GM19238 (cell line): ENCODE measurements around the gene CRABP2.

ENCODE experiments used
- DNase-seq: peaks from one replicate; pipeline ENCODE4 v3.0.0; 2011; ENCODE audit warnings: low spot score; ENCODE audit not compliant: insufficient read length

The CRABP2 gene

GRCh38 chr1:156691665-156692440 is 13.5 kb downstream of the CRABP2 start:
- no peak for DNase-seq

DNA sequence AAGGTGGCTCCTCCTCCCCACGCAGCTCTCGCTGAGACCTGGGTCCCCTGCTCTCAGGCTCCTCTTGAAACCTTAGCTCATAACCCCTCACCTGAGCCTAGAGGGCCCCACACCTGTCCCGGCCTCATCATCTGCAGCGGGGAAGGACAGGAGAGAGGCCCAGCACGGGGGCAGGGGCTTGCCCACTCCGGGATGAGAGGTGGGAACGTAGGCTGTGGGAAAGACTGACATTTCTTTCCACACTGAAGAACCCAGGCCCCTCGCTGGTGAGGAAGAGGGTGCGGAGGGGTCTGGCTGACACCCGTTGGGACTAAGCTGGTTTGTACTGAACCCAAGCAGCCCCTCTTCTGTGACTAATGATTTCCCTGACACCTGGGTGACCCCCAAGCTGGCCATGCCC is 14.2 kb downstream of the CRABP2 start:
- DNase-seq = no peak

DNA sequence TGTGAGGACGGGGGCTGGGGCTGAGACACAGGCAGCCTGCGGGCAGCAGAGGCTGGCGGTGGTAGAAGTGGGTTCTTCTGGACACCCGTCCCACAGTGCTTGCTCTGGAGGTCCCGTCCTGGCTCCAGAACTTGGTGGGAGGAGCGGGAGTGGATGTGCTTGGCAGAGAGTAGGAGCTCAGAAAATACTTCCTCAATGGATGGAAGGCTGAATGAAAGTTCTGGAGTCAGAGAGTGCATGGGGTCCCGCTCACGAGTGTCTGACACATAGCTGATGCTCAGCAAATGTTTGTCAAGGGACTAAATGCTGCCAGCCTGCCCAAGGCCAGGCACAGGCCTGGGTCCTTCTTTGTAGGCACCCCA is 14.7 kb downstream of the CRABP2 start:
- no peak for DNase-seq

DNA sequence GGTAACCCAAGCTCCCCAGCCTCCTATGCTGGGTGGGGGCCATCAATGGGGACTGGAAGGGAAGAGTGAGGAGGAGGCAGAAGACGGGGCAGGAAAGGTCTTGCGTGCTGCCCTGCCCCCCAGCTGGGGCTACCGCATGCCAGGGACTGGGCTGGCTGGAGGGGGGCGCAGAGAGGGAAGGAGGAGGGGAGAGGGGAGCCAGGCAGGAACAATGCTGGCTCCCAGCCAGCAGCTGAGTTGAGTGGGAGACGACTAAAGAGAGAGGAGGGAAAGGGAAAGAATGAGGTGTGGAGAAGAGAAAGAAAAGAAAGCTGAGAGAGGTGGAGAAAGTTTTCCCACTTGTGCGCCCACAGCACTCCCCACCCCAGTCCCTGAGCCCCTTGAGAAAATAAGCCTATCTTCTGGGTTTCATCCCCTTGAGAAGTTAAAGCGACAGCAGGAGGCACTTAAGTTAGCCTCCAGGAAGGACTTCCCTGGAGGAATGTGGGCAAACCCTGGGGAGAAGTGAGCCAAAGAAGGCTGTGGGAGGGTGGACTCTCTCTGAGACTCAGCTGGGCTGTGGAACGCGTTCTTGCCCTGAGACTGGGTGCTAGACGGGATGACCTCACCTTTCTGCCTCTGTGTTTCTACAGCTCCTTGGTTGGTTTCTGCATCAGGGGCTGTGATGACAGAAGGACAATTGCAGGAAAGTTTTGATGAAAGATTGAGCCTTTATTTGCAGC is 15.3 kb downstream of the CRABP2 start:
- no peak for DNase-seq

DNA sequence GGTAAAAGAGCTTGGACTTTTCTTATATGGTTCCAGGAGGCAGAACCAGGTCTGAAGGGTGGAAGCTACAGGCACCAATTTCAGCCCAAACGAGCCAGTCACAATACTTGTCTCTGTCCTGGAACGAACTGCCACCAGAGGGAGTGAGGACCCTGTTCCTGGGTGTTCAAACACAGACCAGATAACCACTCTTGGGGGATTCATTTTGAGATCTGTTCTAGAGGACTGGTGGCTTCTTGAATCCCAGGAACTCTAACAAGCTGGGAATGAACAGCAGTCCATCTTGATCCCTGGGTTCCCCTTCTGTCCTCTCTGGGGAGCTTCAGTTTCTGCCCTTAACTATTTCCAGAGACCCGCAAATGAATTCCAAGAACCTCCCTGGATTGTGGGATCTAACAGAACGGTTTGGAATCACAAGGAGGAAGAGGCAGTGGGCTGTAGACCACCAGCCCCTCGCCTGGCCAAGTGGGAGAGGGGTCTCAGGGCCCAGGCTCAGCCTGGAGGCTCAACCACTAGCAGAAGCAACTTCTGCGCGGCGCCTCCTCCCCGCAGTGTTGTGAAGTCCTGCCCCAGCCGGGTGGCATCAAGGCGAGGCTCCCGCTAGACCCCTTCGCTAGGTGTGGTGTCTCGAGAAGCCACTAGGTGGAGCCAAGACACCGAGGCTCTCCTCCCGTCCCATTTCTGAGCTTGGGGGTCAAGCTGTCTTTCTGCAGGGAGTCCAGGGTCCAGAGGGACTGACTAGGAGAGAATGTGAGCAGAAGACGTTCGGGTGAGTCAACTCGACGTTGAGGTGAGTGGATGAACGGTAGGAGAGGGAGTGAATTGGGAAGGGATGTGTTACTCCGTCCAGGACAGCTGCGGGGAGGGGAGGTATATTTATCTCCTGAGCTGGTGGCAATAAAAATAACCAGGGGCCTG is 16.1 kb downstream of the CRABP2 start:
- peak; percentile 90 for DNase-seq

DNA sequence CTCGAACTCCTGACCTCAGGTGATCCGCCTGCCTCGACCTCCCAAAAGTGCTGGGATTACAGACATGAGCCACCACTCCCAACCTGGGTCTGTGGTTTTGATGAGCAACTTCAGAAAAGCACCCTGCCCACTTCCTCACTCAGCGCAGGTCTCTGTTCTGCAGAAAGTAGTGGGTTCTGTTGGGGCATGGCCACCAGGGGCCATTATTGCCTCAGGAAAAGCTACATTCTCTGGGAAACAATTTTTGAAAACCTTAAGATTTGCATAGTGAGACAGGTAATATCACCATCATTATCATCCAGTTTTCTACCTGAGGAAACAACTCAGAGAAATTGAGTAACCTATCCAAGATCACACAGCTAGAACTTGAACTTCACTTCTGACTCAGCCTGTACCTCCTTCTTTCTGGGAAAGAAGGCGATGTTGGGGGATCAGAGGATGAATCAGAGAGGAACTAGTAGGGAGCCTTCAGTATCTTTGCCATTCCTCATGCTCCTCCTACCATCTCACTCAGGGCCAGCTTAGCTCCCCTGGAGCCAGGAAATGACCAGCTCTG is 21.1 kb downstream of the CRABP2 start:
- DNase-seq = no peak

GRCh38 chr1:156682166-156682890 is 23.1 kb downstream of the CRABP2 start:
- no peak for DNase-seq

DNA sequence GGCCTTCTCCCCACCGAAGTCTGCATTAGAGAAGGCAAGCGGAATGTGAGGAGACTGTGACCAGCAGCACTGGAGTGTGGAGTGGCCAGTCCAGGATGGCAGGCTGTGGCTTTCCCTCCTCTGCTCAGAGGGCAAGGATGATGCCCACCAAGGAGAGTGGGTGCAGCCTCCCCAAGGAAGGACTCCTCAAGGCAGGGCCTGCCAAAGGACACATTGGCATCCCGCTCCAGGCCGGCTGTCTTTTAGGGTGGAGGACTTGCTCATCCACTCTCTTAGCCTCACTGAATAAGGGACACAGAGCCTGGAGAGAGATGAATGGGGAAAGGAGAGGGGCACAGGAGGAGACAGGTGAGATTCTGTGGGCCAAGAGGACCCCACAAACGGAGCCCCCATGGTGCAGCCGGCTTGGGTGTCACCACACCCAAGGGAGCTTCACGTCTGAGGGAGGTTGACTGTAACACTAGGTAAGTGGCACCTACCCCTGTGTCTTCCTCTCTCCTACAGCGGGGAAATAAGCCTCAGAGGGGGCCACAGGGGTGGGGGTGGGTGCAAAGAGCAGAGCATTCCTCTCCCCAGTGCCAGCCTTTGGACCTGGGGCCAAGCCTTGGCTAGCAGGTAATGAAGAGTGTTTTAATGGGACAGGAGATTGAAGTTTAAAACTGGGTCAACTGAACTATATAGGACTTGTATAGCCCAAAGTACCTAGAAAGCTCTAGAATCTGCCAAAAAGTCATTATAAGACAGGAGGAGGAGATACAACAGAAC is 24.0 kb downstream of the CRABP2 start:
- no peak for DNase-seq

DNA sequence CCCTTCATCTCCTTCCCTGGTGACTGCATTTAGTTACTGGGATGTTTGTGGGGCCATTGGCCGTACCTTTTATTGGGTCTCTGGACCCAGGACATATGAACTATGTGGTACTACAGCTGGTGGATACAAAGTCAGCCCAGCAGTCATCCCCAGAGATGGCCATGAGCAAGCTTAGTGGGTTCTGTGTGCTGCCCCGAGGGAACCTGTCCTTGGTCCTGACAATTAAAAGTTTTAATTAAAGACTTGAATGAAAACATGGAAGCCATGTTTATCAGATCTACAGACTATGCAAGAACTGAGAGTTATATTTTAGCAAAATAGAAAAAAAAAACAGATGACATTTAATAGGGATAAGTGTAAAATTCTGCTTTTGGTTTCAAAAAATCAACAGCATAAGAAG is 25.3 kb downstream of the CRABP2 start:
- no peak for DNase-seq

DNA sequence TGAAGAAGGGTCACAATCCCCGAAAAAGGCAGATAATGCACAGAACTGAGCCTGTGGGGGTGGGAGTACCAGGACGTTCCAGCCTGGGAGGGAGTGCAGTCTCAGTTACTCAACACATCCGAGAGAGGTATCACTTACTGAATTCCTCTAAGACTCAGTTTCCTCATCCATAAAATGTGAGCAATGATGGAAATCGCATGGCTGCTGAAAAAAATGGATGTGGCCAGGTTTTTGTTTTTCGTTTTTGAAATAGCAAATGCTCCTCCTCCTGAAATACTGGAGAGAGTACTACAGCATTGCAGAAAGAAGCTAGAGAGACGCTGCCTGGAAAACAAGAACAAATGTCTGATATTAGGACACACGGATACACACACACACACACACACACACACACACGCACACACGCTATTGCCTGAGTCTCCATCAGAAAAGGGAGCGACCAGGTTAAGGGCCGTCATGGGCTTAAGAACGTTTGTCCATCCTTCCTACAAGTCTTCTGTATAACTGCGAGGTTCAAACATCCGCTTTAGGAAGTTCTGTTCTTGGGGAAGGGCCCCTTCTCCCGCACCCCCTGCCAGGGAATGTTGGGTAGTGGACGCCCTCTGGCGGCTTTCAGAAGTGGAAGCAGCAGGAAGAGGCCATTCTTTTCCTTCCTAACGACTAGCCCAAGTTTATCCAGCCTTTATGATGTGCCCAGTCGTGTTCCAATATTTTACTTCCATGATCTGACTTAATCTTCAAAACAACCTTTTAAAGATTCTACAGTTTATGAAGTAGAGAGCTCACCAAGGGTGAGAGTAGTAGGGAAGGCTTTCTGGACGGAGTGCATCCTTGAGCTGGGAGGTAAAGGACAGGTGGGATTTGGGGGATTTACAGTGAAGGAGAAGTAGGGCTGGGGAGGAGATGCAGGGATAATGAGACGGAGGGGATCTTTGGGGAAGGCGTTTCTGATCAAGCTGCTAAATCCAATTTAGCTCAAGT is 27.5 kb downstream of the CRABP2 start:
- no peak for DNase-seq

DNA sequence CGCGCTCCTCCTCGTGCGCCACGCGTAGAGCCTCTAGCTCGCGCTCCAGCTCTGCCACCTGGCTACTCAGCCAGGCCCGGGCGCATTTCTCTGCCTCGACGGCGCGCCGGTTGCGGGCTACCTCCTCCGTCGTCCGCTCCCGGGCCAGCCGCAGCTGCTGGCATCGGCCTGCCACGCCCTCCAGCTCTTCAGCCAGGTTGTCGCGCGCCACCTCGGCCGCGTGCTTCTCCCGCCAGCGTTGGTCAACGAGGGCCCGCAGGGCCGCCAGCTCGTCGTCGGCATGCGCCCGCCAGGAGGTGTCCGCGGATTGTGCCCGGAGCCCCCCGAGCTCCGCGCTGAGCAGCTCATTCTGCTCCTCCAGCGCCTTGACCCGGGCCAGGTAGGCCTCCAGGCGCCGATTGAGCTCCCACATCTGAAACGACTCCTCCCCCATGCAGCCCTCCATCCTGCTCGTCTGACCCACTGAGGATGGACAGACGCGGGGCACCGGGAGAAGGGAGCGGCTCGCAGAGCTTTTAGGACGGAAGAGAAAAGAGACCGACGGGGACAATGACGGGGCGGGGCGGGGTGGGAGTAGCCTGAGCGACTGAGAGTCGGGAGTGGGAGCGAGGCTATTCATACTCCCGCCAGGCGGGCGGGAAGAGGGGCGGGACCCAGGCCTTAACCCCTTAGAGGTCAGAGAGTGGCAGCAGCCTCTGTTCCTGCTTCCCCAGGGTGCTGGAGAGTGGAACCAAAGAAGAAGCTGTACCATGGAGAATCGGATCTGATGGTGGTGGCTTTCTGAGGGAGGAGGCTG is 28.4 kb downstream of the CRABP2 start, which contains the start of gene NES:
Gene NES, minus strand, starts transcription at position 588 of the 796 bp plus-strand sequence. Its CDS starts 143 bp downstream, at position 445.
- no peak for DNase-seq

- DNase-seq = no peak
Measured at GRCh38 chr1:156676114-156676819, 29.1 kb downstream of the CRABP2 start.

- DNase-seq = no peak
Measured at GRCh38 chr1:156675210-156676113, 29.9 kb downstream of the CRABP2 start.

GRCh38 chr1:156673387-156674121 is 31.8 kb downstream of the CRABP2 start:
- no peak for DNase-seq

GRCh38 chr1:156671804-156672203 is 33.6 kb downstream of the CRABP2 start:
- no peak for DNase-seq

DNA sequence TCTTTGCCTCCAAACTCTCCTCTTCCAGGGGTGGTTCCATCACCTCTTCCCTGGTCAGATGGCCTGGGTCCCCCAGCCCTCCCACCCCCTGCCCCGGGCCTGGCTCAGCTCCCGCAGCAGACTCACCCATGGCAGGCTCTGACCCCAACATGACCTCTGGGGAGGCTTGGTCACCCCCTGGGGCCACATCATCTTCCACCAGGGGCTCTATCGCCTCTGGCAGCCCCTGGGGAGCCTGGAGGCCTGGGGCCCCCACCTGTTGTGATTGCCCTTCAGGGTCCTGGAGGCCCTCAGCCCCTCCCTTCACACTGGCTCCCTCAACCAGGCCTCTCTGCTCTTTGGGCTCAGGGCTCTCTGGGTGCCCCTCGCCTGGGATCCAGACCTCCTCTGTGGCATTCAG is 34.6 kb downstream of the CRABP2 start:
- no peak for DNase-seq
